H1 (cell line): ENCODE measurements around the gene CREB1. TPM values are rescaled to one million over a fixed set of nuclear protein-coding genes. Genes with fewer than 3 reads are reported as not detected.

Source experiments
- ATF3 ChIP-seq: IDR thresholded peaks from 2 replicates; pipeline ENCODE4 v1.6.1; 2011; ENCODE audit warnings: low read depth, mild to moderate bottlenecking, low read length; ENCODE audit not compliant: insufficient read depth
- BCL11A ChIP-seq, 2 experiments: IDR thresholded peaks; one replicate each; pipeline ENCODE4 v1.6.1; 2011; ENCODE audit warnings: low read depth in 2 of 2, low read length in 2 of 2, mild to moderate bottlenecking in 2 of 2
- RBBP5 ChIP-seq: IDR thresholded peaks from 2 replicates; pipeline ENCODE4 v1.7.1; 2012; ENCODE audit warnings: low read depth, mild to moderate bottlenecking, inconsistent platforms, low read length, moderate library complexity, borderline replicate concordance
- RNF2 ChIP-seq: fragments of 200-900, 300-1000 bp; sonication (generic); IDR thresholded peaks from 2 replicates; pipeline ENCODE4 v1.7.1; 2016; ENCODE audit warnings: borderline replicate concordance, low read depth, mild to moderate bottlenecking, antibody characterized with exemption, low read length; ENCODE audit not compliant: poor library complexity, severe bottlenecking; ENCODE audit errors: missing control alignments
- RXRA ChIP-seq: IDR thresholded peaks from 2 replicates; pipeline ENCODE4 v1.6.1; 2011; ENCODE audit warnings: low read depth, mild to moderate bottlenecking, low read length, moderate library complexity; ENCODE audit not compliant: insufficient read depth
- polyA plus RNA-seq, 7 experiments: library from polyadenylated mRNA; depleted of rRNA in 3 of 7; stranded (reverse) in 5 of 7; unstranded in 2 of 7; fragments of >200 nt in 5 of 7; fragments of 200-250 nt in 2 of 7; gene quantifications; 1 replicate in 5 of 7; 2 replicates in 1 of 7; 4 replicates in 1 of 7; pipeline versions ENCODE4 v1.2.1 to v1.2.3, GENCODE V29; 2011 to 2013; ENCODE audit warnings: missing spikeins in 2 of 7, mixed read lengths in 2 of 7
- total RNA-seq: library from RNA; stranded (reverse); fragmentation: NEBNext Ultra II Directional; extraction: Animal tissue kit (Norgen Biotek cat#: 25700); gene quantifications from 2 replicates; pipeline ENCODE4 v1.2.1, GENCODE V29; 2021
- TF ChIP-seq, protein P1 (sequence below): IDR thresholded peaks from 2 replicates; pipeline ENCODE4 v1.6.1; 2012; ENCODE audit warnings: inconsistent platforms

CREB1 gene
- total and polyA plus RNA-seq, 2 of the 8 experiments (the other 6 are each of a cell fraction or from before 2014, with no cell fraction given) = 46.3 to 99.0 TPM

DNA sequence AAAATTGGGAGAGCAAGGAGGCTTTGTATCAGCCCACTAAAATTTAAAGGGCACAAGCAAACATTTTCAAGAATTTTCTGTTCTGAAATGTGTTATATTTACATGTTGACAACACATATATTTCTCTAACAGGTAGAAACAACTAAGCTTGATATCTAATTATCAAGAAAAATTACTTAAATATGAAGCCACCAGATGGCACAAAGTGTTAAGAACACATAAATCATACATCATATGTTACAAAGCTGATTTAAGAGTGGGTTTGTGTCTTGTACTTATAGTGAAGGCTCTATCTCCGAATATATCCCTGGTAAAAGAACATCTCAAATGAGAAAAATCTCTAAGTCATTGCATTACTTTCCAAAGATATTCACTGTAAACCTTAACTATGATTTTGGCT lies 19.6 kb upstream of the CREB1 start (continued):
- no peak for TF ChIP-seq ATF3
- TF ChIP-seq BCL11A (IDR thresholded peaks at IDR 0.05; ENCODE audit: low read depth in 2 of 2, low read length in 2 of 2) = no peak
- no peak for TF ChIP-seq RNF2
- TF ChIP-seq RBBP5 = no peak
- TF ChIP-seq, protein P1, sequence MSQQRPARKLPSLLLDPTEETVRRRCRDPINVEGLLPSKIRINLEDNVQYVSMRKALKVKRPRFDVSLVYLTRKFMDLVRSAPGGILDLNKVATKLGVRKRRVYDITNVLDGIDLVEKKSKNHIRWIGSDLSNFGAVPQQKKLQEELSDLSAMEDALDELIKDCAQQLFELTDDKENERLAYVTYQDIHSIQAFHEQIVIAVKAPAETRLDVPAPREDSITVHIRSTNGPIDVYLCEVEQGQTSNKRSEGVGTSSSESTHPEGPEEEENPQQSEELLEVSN = no peak
- no peak for TF ChIP-seq RXRA
